CD4-positive, alpha-beta T cell treated with Interleukin-6 for 4 hours (primary cell): ENCODE results near the gene MYPOP.

ENCODE experiments used
- DNase-seq: peaks from one replicate; pipeline ENCODE4 v3.0.0-alpha.2; 2020; ENCODE audit warnings: mixed read lengths

Gene MYPOP

GRCh38 chr19:45862564-45863334, 39.7 kb downstream of the MYPOP start, which contains the start of gene SYMPK:
SYMPK (minus strand) TSS chr19:45863147; CDS start chr19:45854495, 8,652 bp downstream.
- DNase-seq = peak; percentile 99

DNA sequence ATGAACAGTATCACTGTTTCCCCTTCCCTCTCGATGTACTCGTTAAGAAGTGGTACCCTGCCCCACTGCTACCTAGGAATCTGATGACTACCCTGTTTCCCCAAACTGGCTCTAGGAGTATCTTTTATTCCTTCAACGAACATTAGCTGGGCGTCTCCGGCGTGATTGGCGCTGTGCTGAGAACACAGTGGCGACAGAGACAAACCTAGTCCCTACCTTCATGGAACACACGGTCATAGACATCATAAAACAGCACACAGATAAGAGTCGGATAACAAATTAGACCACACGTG, 40.2 kb downstream of the MYPOP start:
- DNase-seq = no peak

DNA sequence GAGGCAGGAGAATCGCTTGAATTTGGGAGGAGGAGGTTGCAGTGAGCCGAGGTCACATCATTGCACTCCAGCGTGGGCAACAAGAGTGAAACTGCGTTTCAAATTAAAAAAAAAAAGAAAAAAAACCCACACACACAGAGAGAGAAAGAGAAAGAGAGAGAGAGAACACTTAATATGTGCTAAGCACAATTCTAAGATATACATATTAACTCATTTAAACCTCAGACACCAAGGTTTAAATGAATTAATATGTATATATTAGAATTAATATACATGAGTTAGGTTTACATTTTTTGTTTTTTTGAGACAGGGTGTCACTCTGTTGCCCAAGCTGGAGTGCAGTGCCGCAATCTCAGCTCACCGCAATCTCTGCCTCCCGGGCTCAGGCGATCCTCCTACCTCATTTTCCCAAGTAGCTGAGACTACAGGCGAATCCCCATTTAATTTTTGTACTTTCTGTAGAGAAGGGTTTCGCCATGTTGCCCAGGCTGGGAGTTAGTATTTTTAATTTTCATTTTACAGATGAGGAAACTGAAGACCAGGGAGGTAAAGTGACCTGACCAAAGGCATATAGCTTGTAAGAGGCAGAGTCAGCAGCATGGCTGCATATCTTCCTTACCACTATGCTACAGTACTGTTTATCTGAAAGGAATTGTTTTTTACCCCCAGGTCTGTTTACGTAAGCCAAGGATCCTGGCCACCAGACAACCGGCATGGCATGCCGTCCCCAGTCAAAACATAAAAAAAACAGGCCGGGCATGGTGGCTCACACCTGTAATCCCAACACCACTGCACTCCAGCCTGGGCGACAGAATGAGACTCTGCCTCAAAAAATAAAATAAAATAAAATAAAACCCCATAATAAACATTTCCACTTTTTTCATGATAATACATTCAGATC, 41.8 kb downstream of the MYPOP start:
- no peak for DNase-seq

- DNase-seq = no peak
Observed at GRCh38 chr19:45854167-45854778, 48.1 kb downstream of the MYPOP start.

DNA sequence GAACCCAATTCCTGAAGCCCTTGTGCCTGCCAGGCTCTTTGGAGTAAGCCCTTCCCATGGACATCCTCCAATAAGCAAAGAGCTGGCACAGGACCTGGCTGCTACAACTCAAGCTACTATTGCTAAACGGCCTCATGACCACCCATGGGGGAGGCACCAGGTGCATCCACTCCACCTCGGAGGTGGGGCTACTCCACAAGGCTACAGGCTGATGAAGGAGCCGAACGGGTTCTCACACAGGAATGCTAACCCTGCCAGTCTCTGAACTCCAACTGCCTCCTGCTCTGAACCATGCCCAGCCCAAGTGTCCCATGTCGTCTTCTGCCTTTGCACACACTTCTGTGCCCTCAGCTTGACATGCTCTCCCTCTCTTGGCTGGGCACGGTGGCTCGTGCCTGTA, 49.4 kb downstream of the MYPOP start:
- DNase-seq = no peak

- DNase-seq = no peak
Observed at GRCh38 chr19:45852145-45852750, 50.2 kb downstream of the MYPOP start.

DNA sequence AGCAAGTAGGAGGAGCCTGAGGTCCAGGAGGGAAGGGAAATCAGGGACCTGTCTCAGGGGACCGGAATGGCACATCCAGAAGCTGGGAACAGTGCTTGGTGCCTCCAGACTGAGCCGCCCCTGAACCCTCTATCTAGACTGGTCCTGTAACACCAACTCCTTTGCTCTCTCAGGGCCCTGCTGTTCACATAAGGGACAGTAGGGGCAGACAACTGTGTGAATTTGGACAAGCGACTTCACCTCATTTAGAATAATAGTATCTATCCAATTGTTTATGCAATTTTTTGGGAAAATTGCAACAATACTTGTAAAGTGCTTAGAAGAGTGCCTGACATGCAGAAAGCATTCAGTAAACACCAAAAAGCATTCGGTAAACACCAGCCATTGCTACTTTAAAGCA, 53.5 kb downstream of the MYPOP start:
- no peak for DNase-seq

DNA sequence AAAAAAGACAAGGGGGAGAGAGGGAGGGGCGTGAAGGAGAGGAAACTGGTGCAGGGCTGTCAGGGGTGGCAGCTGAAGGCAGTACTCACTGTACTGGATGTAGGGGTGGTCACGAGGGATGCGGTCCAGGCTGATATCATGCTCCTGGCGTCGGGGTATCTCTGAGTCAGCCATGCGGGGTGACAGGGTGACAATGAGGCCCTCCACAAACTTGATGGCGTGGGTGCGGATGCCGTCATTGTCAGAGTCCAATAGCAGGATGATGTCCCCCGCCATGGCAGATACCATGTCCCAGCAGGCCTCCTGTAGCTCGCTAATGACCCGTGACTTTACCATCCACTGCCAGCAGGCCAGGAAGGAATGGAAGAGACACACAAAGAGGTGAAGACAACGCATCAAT, 54.8 kb downstream of the MYPOP start:
- no peak for DNase-seq

DNA sequence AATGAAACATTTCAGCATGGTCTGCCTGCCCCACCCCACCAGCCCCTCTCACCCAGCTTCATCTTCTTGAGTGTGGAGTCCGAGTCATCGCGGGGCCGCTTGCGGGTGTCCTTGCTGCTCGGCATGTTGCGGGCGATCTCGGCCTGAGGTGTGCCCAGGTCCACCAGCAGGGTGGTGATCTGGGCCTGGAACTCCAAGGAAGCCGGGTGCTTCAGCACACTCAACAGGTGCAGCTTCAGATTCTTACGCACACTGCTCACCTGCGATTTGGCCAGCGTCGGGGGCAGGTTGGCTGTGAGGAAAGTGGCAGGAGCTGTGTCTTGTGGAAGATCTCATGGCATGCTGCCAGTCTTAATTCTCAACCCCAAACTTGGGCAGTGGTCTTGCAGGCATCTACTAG, 60.2 kb downstream of the MYPOP start:
- no peak for DNase-seq
